Mammary epithelial cell (primary cell): ENCODE measurements around the gene EFCAB12.
"Not testable (repeated sequence)": the region's sequence is repeated elsewhere in the genome, so short reads cannot be mapped to it uniquely, and the experiment has no call there.

Source experiments
- CTCF ChIP-seq, 2 donors: IDR thresholded peaks in 1 of 2; conservative IDR thresholded peaks in 1 of 2; 2 replicates each; pipeline ENCODE4 v1.5.1; 2011 to 2012; ENCODE audit warnings: inconsistent platforms in 2 of 2, low read length in 2 of 2, mild to moderate bottlenecking in 2 of 2, control low read depth in 1 of 2, low read depth in 1 of 2; ENCODE audit not compliant: insufficient read depth in 1 of 2; ENCODE audit errors: extremely low read depth in 1 of 2
- EZH2 ChIP-seq: IDR thresholded peaks from 2 replicates; pipeline ENCODE4 v1.6.1; 2012; ENCODE audit warnings: low read length, inconsistent platforms, borderline replicate concordance

- TF ChIP-seq CTCF (conservative IDR thresholded peaks at IDR 0.05 in 1 of 2, IDR thresholded peaks at IDR 0.05 in 1 of 2; ENCODE audit: extremely low read depth in 1 of 2, insufficient read depth in 1 of 2, low read depth in 1 of 2, low read length in 2 of 2); EZH2: not testable (repeated sequence)
Observed at GRCh38 chr3:129391583-129391982, 36.9 kb downstream of the EFCAB12 start.
